ENCODE results near the gene ARHGEF28.

- TF ChIP-seq POLR2A (IDR thresholded peaks at IDR 0.05; ENCODE audit: low read depth, low read length) (no peak), CTCF (conservative IDR thresholded peaks at IDR 0.05; ENCODE audit: low read depth, low read length) (no peak), CEBPB (IDR thresholded peaks at IDR 0.05; ENCODE audit: low read depth, low read length) (no peak), BHLHE40 (IDR thresholded peaks at IDR 0.05; ENCODE audit: low read depth, low read length) (no peak), RCOR1 (IDR thresholded peaks at IDR 0.05; ENCODE audit: insufficient replicate concordance, low read length) (no peak), CHD1 (IDR thresholded peaks at IDR 0.05; ENCODE audit: low read depth, low read length) (no peak), MXI1 (IDR thresholded peaks at IDR 0.05; ENCODE audit: borderline replicate concordance, low read depth, low read length) (no peak), RFX5 (IDR thresholded peaks at IDR 0.05; ENCODE audit: low read depth, low read length) (no peak), MAFK (IDR thresholded peaks at IDR 0.05; ENCODE audit: low read depth, low read length) (no peak), FOS (IDR thresholded peaks at IDR 0.05; ENCODE audit: low read depth, low read length) (no peak), RAD21 (IDR thresholded peaks at IDR 0.05; ENCODE audit: low read length) (no peak)
- TF ChIP-seq, protein P1, sequence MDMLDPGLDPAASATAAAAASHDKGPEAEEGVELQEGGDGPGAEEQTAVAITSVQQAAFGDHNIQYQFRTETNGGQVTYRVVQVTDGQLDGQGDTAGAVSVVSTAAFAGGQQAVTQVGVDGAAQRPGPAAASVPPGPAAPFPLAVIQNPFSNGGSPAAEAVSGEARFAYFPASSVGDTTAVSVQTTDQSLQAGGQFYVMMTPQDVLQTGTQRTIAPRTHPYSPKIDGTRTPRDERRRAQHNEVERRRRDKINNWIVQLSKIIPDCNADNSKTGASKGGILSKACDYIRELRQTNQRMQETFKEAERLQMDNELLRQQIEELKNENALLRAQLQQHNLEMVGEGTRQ (IDR thresholded peaks at IDR 0.05; ENCODE audit: low read depth, low read length), result no peak
- TF ChIP-seq, protein P2, sequence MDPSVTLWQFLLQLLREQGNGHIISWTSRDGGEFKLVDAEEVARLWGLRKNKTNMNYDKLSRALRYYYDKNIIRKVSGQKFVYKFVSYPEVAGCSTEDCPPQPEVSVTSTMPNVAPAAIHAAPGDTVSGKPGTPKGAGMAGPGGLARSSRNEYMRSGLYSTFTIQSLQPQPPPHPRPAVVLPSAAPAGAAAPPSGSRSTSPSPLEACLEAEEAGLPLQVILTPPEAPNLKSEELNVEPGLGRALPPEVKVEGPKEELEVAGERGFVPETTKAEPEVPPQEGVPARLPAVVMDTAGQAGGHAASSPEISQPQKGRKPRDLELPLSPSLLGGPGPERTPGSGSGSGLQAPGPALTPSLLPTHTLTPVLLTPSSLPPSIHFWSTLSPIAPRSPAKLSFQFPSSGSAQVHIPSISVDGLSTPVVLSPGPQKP (IDR thresholded peaks at IDR 0.05; ENCODE audit: borderline replicate concordance, low read depth, low read length), result no peak
Observed at GRCh38 chr5:73939557-73939956, 313.6 kb downstream of the ARHGEF28 start.
